Measurements from ENCODE around the gene SLF2.

The SLF2 gene

DNA sequence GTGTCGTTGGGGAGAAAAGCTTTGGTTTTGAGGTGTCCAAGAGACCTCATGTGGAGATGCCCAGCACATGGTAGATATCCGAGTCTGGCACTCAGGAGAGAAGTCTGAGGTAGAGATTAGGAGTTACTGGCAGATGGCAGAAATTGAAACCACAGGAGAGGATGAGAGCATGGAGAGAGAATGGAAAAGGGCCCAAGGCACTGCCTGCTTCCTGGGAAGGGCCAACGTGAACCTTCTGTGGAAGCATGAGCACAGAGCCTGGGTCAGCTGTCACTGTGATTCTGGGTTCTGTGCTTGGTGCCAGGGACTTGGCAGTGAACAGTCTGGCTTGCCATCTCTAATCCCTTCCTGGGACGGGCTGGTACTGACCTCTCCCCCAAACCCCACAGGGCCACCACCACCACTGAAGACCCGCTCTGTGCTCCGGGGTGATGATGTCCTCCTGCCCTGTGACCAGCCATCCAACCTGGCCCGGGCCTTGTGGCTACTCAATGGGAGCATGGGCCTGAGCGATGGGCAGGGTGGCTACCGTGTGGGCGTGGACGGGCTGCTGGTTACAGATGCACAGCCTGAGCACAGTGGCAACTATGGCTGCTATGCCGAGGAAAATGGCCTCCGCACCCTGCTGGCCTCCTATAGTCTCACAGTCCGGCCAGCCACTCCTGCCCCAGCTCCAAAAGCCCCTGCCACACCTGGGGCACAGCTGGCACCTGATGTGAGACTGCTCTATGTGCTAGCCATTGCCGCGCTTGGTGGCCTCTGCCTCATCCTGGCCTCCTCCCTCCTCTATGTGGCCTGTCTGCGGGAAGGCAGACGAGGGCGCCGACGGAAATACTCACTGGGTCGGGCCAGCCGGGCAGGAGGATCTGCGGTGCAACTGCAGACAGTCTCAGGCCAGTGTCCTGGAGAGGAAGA is 70.4 kb downstream of the SLF2 start:
- DNase-seq (ENCODE audit: low spot score): no peak

DNA sequence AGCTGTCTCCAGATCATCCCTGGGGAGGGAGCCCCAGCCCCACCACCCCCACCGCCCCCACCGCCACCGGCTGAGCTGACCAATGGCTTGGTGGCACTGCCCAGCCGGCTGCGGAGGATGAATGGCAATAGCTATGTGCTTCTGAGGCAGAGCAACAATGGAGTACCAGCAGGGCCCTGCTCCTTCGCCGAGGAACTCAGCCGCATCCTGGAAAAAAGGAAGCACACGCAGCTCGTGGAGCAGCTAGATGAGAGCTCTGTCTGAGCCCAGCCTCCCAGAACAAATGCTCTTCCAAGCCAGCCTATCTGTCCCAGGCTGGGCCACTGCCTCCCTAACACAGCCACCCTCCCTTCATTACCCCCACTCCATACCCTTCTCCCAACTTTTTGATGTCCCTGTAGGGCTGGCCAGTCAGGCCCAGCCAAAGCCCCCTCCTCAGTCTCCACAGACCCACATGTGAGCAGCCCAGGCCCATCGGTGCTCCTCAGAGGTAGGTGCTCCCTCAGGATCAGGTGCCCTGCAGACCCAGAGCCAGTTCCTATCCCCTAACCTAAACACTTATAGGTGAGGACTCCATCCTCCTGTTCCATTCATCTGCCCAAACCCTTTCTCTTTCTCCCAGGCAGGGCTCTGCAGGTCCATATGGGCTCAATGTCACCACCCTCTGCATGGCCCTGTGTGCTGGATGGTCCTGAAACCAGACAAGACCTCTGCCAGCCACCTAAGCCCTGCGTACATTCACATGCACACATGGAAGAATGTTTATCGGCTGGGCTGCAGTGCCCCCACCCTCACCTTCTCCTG is 71.3 kb downstream of the SLF2 start:
- DNase-seq (ENCODE audit: low spot score): no peak

DNA sequence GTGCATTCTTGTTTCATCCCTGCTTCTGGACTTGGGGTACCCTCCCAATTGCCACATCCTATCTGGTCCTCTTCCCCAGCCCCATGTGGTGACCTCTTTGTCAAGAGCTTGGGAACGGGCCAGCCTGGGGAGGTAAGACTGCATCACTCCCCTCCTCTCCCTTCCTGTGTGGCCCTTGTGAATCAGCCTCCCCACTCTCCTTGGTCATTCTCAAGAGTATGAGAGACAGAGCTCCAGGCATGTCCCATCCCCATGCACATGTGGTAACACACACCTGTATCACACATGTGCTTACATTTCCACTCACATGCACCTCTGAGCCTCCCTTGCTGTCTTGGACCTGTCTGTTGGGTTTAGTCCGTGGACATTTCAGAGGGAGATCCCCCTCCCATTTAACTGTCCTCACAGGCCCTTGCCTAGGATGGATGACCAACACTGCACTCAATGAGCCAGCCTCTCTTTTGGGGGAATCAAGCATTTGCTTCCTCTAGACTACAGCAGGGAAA is 72.0 kb downstream of the SLF2 start:
- DNase-seq (ENCODE audit: low spot score): peak; percentile 30

DNA sequence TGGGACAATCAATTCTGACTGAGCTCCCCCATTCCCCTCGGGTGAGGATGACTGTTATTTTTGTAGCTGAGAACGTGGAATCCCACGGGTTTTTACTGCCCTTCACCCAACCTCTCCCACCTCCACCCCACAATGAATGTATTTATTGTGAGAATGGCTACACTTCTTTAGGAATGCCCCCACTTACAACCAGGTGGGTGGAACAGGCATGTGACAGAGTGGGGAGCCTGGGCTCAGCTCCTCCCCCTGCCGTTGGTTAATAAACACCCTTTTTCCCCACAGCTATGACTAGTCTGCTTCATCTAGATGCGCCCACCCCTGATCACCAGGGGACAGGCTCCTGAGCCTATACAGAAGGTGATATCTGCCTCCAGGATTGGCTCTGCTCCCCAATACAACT is 72.6 kb downstream of the SLF2 start:
- peak; percentile 41 for DNase-seq (ENCODE audit: low spot score)

DNA sequence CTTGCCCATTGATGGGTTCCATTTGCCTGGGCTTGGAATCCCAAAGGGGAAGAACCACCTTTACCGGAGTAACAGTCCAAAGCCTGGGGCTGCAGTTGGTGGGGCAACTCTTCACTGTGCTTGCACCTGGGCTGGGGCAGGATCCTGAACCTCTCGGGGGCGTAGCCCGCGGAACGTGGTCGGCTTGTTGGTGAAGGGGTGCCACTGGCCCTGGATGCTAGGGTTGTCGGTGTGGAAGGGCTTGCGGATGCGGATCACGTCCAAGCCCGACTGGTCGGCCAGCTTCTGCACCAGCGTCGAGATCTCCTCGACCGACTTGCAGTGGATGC is 73.8 kb downstream of the SLF2 start:
- no peak for DNase-seq (ENCODE audit: low spot score)

DNA sequence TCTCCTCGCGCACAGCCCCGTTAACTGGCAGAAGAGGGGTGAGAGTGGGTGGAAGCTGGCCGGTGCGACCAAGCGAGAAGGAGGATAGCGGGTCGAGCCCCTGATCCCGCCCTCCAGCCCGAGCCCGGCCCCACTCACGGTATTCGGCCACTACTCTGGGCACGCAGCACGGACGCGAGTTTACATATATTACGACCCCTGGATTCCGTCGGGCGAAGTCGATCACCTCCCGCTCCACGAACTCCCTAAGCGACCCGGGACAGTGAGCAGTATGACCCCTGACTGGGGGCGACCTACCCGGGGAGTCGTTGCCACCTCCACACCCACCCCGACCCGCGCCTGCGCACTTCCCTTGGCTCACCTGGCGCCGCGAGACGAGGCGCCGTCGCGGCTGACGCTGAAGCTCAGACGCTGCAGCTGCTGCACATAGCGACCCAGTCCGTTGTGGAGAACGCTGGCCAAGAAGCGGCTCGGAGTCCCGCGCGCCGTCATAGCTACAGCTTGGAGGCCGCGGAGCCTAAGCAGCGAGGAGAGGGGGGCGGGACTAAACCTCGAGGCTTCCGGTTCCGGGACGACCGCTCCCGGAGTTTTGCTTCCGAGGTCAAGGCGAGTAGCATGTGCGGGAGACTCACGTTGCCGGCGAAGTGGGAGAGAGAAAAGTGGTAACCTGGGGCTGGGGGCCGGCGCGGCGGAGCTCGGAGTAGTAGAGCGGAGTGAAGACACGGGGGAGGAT is 74.4 kb downstream of the SLF2 start, which contains the start of the genes MRPL43 and TWNK:
MRPL43 (minus strand) TSS at position 546 of the 733 bp plus-strand sequence; CDS start at position 492, 54 bp downstream.
TWNK (plus strand) TSS at position 592 of the 733 bp plus-strand sequence. CDS start 668 bp downstream, outside the sequence.
- DNase-seq (ENCODE audit: low spot score): peak; percentile 77

DNA sequence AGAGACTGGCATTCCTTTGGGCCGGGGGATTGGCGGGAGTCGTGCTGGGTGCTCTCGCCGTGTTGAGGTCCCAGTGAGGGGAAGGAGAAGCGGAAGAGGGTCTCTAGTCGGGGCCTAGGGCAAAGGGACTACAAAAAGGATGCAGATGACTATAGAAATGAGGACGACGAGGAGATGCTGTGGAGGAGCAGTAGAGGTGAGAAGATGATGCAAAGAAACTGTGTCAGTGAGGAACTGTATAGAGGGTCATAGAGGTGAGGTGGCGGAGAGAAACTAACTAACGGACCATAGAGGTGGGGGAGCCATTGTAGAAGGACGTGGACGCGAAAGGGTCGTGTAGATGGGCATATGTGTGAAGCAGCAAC is 74.9 kb downstream of the SLF2 start:
- DNase-seq (ENCODE audit: low spot score): no peak

DNA sequence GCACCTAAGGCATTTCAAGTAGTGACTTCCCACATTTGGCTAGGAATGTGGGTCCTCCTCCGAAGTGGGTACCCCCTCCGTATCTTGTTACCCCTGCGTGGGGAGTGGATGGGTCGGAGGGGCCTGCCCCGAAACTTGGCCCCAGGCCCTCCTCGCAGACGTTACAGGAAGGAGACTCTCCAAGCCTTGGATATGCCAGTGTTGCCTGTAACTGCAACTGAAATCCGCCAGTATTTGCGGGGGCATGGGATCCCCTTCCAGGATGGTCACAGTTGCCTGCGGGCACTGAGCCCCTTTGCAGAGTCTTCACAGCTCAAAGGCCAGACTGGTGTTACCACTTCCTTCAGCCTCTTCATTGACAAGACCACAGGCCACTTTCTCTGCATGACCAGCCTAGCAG is 75.4 kb downstream of the SLF2 start:
- no peak for DNase-seq (ENCODE audit: low spot score)

DNA sequence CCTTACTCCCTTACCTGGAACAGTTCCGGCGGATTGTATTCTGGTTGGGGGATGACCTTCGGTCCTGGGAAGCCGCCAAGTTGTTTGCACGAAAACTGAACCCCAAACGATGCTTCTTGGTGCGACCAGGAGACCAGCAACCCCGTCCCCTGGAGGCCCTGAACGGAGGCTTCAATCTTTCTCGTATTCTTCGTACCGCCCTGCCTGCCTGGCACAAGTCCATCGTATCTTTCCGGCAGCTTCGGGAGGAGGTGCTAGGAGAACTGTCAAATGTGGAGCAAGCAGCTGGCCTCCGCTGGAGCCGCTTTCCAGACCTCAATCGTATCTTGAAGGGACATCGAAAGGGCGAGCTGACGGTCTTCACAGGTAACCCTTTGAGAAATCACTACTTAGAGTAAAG is 76.3 kb downstream of the SLF2 start:
- DNase-seq (ENCODE audit: low spot score): no peak

DNA sequence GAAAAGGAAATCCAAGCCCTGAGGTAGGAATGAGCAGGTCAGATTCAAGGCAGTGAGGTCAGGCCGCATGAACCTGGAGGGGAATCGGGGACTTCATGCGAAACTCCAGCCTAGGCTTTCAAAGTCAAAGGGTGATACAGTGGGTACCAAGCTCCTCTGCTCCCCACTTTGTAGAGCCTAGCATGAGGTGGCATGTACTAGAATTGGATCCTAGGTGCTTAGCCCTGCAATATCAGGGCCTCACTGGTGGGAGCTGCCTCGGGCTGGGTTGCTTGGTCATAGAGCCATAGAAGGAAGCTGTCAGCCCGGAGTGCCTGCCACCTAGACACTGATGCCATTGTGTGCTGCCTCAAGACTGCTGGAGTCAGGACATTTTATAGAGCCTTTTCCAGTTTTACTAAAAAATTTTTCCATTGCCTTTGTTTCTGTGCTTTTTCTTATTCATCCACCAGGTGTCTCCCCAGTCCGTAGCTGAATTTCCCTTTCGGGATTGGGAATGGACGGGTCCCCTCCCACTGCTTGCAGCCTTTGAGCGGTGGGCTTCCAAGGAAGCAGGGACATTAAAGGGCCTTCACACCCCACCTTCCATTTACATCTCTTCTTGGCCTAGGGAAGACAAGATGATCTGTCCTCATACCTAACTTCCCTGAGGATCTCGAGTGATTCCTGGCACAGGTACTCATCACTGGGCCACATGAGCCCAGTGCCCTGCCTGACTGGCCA is 81.4 kb downstream of the SLF2 start:
- peak; percentile 53 for DNase-seq (ENCODE audit: low spot score)

DNA sequence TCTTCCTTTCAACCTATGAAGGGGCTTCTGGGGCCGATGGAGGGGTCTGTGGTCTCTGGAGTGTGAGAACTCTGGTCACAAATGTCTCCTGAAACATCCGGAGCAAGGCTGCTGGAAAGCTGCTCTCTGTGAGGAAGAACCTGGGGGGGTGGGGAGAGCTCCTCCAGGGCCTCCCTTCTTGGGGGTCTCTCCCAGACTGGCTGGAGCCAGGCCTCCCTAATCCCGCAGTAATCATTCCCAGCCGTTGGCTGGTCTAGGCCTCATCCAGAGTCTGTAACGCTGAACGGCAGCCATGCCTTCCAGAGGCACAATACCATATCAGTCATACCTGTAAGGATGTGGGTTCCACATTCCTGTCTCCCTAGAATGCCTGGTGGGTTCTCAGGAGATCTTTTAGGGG is 82.4 kb downstream of the SLF2 start:
- no peak for DNase-seq (ENCODE audit: low spot score)

DNA sequence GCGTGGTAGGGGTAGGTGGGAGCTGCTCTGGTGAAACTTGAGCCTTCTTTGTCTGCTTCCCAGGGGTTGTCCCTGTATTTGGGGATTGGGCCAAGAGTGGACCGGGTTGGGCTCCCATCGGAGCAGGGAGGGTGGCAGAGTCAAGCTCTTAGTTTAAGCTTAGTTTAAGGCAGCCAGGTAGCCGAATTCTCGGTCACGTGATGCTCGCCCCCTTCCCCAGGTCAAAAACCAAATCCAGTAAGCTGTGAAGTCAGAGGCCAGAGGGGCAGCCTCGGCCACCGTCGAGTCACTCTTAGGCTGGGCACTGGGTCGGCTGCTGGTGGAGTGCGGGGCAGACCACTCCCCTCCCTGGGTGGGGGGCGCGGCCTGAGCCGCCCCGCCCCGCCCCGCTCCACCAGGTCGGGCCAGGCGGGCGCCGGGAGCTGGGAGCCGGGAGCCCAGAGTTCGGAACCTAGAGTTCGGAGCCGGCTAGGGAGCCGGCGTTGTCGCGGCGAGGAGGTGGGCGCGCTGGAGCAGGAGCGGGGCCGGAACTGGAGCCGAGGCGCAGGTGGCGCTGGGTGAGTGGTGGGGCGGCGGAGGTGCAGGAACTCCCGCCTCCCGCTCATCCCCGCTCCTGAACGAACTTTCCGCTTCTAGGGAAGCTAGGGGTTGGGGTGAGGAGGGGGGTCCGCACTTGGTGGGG is 84.1 kb downstream of the SLF2 start:
- peak; percentile 42 for DNase-seq (ENCODE audit: low spot score)

DNA sequence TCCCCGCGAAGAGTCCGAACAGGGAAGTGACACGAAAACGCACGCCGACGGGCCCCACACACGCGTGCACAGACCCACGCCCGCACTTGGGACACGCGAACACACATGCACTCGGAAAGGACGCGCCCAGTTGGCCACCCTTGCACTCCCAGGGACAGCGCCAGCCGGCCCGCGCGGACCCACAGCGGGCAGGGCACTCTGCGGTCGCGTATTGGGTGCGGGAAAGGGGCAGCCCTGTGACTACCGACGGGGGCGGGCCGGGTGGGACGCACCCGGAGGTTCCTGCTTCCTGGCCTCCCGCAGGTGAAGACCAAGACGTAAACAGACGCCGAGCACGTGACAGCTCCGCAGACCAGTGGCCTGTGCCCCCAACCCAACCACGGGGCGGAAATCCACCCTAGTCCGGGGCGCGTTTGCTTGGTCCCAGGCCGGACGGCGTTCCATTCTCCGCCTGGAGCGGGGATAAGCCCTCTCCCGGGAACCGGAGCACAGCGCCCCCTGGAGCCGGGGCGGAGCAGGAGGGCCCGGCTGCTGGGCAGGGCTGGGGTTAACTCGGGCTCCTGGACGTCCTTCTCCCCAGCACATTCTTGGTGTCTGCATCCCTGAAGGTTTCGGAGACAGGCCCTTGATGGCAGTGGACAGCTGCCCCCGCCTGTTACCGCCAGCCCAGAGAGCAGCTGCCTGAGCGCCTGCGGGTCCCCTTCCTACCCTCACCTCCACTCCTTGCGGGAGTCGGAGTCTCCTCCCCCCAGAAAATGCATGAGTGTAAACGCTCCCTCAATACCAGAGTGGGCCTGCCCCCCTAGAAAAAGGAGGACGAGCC is 84.8 kb downstream of the SLF2 start:
- peak; percentile 85 for DNase-seq (ENCODE audit: low spot score)

DNA sequence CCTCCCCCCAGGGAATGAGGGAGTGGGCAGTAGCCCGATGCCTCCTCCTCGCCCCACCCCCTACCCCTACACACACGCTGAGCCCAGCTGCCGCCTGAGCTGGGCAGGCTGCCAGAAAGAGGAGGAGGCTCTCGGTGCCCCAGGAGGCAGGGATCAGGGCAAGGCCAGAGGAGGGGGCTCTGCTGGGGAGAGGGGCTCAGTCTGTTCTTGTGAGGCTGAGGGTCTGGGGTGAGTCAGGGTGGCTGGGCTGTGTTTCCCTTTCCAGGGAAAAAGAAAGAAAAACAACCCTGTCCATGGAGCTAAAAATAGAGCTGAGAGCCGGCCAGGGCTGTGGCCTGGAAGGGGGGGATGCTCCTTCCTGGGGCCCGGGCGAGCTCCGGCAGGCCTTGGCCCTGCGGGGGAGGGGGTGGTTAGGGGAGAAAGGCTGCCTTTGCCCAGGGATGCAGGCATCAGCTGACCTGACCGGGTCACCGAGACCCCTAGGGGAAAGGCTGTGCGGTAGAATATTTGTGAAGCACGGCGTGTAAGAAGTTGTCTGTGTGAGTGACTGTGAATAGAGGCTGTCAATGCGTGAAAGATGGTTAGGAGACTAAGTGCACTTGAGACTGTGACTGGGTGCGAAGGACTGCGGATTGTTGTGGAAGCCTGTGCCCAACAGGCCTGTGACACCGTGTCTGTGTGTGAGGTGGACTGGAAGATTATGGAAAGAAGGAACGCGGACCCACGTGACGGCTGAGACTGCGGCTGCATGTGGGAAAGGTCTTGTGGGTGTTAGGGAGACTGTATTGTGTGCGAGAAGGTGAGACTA is 85.6 kb downstream of the SLF2 start:
- DNase-seq (ENCODE audit: low spot score): peak; percentile 83

DNA sequence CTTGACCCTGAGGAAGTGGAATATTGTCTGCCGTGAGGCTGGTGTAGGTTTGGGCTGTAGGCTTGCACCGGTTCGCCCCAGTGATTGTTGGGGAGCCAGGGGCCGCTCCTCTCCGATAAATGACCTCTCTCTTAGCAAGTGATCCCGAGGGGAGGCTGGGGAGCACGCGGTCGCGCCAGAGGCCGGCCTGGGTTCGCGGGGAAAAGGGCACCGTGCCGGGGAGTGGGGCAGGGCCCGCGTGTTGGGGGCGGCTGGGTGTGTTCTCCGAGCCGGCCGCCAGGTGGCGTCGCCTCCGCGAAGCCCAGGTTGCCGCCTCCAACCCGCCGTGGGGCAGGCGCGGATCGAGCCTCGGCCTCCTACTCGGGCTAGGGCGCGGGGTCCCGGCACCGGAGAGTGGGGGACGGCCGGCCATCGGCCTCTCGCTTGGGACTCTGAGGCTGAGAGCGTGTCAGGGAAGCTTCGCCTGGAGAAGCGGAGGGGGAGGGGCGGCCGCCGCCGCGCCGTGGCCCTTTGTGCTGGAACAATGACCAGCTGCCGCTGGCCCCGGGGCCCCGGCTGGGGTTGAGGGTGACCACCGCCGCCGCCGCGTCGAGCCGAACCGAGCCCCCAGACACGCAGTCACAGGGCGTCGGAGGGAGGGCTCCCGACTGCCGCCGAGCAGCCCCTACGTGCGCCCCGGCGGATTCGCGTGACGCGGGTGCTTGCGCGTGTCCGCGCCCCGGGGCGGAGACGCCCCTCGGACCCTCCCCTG is 86.4 kb downstream of the SLF2 start:
- DNase-seq (ENCODE audit: low spot score): peak; percentile 79

DNA sequence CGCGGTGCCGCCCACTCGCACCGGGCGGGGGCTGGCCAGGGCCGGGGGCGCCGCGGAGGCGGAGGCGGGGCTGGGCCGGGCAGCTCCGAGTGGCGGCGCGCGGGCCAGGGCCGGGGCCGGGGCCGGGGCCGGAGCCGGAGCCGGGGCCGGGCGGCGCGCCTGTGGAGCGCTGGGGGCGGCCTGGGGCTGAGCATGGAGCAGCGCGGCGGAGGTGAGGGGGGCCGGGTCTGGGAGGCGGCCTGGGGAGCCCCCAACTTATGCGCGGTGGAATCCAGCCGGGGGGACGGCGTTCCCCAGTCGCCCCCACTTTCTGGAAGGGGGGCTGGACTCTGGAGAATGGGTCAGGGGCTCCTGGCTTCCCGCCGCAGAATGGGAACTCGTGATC is 87.0 kb downstream of the SLF2 start, which contains the start of gene LZTS2:
LZTS2 (plus strand) TSS at position 67 of the 385 bp plus-strand sequence. CDS start 2,731 bp downstream, outside the sequence.
- no peak for DNase-seq (ENCODE audit: low spot score)

DNA sequence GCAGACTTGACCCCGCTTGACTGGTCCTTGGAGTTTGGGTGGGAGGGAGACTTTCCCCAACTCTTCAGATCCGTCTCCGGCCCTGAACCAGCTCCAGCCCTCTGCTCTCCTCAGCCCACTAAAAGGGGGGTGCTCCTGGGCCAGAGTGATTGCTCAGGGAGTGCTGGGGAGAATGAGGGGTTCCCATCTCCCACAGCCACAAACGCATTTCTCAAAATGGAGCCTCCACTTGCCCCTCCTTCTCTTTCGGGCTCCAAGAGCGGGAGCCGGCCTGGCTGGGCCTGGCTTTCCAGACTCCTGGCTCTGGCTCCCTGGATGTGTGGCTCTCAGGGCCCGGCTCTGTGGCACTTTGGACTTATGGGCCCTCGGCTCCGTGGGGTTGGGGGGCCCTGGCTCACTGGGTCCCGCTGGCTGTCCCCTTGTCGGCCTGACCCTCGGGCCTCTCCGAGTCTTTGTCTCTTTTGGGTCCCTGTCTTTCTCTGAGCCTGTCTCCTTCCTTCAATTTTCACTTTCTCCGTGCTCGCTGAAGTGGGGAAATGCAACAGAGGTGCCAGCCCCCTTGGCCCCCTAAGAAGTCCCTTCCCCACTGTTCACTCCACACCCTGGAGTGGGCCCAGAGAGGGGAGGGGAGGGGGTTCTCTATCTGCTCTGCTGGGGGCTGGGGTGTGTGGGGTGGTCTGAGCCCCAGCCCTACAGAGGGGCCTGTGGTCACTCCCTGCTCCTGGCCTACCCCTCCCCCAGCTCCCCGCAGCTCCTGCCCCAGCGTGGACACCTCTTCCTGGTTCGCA is 87.6 kb downstream of the SLF2 start:
- DNase-seq (ENCODE audit: low spot score): no peak
